HG02840 (cell line): ENCODE data around the gene NCOA5.

Source experiments
- ATAC-seq: cut with Tn5 transposase; IDR thresholded peaks from one replicate; pipeline ENCODE4 v1.9.1; 2021; ENCODE audit warnings: mild to moderate bottlenecking, moderate library complexity, moderate number of reproducible peaks; ENCODE audit not compliant: unreplicated experiment, low FRiP score

Gene NCOA5

DNA sequence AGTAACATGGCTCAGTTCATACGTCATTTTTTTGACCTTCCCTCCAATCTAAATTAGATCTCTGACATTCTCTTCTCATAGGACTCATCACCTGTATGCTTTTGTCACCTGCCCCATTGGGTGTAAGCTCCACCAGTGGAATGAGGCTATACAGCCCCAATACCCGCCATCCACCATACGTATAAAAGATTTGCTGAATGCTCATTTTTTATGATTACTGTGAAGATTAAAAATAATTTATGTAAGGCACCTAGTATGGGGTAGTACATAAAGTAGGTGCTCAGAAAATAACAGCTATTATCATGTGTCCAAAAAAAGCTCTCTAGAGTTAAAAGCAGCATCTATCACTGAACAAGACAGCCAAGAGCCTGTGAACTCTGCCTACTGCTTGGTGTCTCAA lies 24.1 kb downstream of the NCOA5 start:
- ATAC-seq = no peak

DNA sequence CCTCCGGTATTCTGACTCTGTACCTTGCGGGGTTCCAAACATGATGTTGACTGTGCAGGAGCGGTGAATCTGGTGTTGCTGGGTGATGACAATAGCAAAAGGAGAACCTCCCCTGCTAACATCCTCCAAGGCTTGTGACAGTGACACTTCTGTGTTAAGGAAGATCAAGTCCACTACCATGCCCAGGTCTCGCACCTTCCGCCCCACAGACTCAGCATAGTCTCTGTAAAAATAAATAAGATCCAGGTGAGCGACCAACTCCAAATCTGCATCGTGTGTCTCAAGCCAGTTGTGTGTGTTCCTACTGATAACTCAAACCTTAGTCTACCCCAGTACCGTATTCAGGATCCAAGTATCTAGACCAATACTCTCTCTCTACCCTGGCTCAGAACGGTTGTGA lies 24.8 kb downstream of the NCOA5 start:
- no peak for ATAC-seq

DNA sequence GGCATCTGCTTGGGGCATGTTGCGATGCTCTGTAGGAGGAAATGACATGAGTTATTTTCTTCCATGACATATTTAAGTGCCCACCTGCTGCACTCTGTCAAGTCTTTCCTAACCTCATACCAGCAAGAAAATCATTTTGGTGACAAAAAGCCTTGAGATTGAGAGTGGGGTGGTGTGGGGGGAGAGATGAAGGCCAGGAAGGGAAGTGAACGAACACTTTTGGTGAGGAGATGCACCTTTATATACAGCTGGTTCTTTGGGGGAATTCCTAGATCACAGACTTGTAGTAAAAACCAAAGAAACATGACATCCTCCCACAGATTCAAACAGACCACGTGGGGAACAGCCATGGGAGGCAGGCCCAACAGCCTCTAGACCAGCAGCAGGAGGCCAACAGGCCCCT lies 26.1 kb downstream of the NCOA5 start:
- ATAC-seq = no peak

DNA sequence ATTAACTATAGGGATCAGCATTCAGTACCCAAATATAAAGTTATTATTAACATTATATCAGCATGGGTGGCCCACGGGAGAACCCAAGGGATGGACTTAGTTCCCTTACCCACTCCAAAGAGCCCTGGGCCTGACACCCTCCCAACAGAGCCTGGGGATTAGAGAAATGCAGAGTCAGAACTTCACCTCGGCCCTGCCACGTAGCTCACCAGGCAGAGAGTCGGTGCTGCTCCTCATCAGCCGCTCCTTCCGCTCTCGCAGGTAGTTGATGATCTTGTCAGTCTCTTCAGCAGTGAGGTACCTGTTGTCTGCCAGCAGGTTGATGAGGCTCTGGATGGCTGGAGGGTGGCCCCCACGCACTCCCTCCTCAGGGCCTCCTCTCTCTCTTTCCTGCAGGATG lies 26.6 kb downstream of the NCOA5 start:
- no peak for ATAC-seq

DNA sequence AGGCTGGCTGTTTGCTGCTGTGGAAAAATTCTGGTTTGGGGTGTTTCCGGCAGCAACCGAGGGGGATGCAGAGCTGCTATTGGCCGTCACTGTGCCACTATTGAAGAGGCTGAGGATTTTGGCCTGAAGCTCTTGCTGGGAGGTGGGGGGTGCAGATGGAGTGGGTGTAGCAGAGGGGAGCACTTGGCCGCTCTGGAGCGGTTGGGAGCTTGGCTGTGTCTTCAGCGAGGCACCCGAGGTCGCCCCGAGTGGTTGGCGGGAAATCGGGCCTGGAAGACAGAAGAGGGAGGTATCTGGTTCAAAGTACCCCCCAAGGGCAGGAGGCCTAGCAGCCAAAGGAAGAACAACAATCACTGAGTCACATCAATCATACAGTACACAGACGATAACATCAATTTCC lies 27.1 kb downstream of the NCOA5 start:
- ATAC-seq = no peak

DNA sequence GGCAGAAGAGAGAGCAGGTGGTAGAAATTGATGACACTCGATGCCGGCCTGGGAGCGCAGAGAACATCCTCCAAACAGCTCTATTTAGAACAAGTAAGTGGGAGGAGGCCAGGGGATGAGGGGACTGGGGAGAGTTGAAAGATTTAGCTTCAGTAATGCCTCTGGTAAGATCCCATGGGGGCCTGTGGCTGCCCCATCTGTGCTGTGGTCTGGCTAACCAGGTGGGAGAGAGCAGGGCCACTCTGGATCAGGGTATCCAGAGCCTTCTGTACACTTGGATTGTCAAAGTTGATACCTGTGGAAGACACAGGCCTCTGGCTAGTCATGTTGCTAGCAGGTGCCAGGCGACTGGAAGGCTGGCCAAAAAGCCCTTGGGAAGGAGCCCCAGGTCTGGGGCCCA lies 27.6 kb downstream of the NCOA5 start:
- no peak for ATAC-seq

DNA sequence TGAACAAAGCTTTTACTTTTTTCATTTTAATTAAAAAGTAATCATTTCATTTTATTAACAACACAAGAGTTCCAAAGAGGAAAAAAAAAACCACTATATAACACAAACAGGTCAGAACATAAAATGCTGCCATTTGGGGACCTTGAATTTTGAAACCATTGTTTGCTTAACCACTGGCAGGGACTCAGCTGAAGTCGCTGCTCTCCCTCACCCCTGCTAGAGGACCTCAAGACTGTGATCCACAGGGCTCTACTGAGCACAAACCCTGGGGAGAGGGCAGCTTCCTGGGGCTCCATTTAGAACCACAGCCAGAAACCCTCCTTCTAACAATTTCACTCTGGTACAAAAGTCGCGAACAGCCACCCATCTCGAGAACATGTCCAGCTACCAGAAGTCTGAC lies 28.8 kb downstream of the NCOA5 start:
- no peak for ATAC-seq

DNA sequence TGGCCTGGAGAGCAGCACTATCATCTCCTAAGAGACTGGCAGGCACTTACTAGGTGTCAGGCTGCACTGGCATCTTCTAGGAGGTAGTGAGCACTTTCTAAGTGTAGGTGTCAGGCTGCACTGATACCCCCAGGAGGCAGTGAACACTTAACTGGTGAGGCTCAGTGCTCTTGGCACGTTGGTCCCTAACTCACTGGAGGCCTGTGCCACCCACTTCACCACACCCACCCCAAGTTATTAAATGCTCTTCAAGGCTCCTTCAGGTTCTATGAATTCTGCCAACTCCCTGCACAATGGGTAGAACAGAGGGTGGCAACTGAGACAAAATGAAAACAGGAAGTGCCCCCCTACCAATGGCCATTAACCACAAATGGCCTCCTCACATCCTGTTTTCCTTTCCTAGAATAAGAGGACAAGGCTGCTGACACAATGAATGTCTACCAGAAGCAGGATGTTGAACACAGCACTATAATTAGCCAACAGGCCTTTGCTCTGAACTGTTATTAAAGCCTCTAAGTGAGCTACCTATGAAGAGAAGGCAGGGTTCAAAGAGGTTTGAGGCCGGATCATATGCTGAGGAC lies 29.4 kb downstream of the NCOA5 start:
- ATAC-seq = no peak

DNA sequence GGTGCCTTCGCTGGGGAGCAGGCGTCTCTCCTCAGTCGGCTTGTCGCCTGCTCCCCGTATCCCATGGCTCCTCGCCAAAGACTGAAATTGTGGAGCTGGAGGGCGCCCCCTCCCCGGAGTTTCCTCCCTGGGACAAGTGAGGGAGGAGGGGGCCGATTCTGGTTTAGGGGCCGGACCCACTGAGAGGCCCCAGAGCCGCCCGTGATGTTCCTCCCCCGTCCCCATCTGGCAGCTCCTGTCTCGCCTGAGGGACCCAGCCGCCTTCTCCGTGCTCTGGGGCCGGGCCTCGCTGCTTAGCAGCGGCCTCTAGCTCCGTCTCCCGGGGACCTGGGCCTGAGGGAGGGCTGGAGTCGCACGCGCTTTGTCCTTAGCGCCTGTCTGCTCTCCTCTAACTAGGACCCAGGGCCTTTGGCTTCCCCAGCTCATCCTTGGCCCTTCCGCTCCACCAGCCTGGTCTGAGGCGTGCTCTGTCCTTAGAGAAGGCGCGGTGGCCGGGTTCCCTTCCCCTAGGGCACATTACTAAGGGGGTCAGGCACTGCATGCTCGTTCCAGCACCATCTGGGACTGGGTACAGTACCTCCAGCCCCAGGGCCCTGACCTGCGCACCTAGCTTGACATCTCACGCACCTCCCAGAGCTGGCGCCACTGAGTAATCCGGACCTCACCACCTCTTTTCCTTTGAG lies 31.0 kb downstream of the NCOA5 start:
- no peak for ATAC-seq

DNA sequence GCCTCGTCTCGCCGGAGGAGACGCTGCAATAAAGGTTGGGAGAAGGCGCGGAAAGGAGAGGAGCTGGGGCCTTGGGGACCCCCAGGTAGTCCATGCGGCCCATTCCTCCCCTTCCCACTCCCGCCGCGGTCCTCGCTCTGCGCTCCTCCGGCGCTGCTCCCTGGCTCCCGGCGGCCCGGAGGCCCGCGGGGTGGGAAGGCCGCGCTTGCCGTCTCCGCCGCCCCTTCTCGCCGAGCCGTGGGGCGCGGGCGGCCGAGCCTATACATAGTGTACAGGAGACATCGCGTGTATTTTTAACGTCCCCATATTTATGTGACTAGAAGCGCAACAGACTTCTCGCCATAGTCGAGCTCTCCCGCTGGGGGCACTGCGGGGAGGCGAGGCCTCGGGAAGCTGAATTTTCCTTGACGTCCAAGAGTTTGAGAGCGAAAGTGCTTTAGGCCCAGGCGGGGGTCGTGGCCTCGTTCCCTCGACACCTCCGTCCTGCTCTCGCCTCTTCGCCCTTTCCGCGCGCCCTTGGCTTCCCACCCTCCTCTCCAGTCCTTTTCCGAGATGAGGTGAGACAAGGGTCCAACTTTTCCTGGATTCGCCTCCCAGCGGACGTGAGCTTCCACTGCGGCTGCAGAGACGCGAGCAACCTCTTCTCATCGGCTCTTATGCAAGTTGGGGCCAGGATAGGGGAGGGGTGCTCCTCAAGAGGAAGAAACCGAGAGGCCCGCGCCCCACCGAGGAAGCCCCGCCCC lies 31.7 kb downstream of the NCOA5 start:
- no peak for ATAC-seq

DNA sequence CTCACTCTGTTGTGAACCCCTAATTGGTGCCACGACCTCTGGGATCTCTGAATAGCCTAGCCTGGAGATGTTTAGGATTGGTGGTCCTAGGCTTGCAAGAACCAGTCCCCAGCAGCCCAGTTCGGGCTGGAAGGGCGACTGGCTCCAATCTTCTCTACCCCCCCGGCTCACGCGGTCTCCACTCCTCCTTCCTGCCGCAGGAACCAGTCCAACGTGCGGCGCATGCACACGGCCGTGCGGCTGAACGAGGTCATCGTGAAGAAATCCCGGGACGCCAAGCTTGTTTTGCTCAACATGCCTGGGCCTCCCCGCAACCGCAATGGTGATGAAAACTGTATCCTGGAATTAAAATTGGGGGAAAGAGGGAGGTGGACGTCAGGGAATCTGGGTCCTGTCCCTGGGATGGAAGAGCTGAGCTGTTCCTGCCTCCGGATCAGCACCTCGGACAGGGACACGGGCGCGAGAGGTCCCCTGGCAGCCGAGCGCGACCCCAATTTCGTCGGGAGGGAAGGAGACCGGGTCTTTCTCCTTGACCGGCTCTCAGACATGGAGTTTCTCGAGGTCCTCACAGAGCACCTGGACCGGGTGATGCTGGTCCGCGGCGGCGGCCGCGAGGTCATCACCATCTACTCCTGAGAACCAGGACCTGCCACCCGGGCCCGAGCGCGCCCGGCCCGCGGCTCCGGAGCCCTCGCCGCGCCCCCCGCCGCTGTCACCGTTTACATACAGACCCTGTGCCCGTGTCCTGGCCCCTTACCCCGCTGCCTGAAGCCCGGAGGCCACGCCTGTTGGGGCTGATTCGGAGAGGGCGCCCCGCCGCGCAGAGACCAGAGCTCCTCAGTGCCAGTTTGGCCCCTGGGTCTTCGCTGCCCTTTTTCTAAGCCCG lies 32.5 kb downstream of the NCOA5 start:
- no peak for ATAC-seq

DNA sequence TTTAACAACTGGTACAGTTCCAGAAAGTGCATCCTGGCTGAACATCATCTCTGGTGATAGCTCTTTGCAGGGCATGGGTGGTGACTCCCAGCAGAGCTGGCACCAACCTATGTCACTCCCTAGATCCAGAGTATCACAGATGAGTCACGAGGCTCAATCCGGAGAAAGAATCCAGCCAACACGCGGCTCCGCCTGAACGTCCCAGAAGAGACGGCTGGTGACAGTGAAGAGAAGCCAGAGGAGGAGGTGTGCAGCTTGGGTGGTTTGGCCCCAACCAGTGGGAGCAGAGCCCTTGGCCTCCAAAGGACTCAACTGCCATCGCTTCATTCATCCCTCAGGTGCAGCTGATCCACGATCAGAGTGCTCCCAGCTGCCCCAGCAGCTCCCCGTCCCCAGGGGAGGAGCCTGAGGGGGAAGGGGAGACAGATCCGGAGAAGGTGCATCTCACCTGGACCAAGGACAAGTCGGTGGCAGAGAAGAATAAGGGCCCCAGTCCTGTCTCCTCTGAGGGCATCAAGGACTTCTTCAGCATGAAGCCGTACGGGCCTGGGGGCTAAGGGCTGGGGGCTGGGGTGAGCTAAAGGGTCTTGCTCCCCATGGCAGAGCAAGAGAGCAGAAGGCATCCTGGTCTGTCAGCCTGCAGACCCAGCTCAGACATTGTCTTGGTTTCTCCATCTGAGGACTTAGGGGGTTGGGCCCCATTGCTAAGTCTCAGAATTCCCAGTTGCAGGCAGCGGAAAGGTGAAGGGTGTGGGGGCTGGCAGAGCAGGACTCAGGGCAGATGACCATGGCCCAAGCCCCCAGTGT lies 33.5 kb downstream of the NCOA5 start:
- no peak for ATAC-seq

DNA sequence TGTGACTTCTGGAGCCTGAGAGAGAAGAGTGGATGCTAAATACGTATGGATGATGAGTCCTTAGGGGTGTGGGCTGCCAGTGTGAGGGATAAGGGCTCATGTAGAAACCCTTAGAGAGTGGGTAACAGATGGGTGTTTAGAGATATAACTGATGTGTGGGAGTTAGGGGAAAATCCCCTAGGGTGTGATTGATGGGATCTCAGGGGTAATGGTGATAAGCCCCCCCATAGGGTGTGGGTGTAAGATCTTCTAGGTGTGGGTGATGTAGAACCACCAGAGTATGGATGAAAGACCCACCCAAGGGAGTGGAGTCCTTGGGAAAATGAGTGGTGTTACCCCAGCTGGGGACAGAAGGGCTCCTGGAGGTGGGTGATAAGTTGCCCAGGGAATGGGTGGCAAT lies 34.5 kb downstream of the NCOA5 start:
- no peak for ATAC-seq

DNA sequence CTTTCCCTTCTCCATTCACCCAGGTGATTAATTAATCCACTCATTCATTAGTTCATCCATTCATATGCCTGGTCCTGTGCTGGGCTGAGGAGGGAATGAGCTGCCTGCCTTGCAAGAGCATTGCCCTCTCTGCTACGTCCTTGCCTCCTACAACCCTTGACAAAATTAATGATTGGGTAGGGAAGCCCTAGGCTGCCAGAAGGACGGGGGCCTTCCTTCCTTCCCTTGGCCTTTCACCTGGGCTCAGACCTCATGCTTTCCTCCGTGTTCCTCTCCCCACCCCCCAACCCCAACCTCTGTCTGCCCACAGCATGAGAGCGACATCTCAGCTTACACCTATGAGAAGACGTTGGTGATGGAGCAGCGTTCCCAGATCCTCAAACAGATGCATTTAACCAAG lies 35.2 kb downstream of the NCOA5 start:
- no peak for ATAC-seq

DNA sequence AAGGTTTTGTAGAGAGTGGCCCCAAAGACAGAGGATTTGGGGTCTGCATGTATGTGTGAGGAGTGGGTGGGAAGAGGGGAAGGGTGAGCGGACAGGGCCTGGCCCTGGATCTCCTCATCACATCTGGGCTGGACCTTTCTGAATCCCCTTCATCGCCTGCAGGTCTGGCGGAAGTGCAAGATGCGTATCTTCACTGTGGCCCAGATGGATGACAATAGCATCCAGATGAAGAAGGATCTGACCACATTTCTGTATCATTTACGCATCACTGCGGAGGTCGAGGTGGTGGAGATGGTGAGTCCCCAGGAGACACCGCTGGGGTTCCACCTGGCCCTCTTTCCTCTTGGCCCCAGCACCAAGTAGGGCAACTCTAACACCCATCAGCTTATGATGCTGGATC lies 36.3 kb downstream of the NCOA5 start:
- ATAC-seq = no peak

DNA sequence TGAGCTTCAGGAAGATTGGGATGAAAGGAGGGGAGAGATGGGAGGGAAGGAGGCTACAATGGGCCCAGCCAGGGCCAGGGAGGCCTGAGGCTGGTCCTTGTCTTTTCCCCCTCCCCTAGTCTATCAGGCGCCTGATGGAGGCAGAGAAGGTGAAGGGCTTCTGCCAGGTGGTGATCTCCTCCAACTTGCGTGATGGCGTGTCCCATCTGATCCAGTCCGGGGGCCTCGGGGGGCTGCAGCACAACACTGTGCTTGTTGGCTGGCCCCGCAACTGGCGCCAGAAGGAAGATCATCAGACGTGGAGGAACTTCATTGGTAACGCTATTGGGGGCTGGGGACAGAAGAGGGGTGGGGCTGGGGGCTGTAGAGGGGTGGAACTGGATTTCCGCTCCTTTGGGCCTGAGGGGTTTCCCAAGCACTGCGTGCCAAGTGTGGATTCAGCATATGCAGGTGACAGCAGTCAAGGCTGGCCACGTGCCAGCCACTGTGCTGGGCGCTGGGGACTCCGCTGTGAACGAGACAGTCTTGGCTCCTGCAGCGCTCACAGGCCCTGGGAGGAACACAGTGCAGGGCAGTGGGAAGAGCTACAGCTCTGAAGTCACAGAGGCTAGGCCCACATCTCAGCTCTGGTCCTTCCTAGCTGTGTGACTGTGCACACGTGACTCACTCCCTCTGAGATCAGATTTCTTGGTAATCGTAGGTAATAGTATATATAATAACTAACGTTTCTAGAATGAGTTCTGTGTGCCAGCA lies 38.0 kb downstream of the NCOA5 start:
- no peak for ATAC-seq

DNA sequence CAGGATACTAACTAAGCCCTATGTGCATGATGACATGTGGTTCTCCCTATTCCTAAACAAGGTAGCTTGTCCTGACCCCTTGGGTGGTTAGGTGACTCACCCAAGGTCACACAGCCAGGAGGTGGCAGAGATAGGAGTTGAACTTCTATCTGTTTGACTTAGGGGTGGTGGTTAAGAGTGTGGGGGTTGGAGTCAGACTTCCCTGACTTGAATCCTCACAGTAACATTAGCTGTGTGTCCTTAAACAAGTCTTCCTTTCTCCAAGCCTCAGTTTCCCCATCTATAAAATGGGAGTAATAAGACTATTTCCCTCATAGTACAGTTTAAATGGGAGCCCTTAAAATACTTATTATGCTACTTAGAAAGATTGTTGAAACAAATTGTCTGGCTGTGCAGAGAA lies 38.9 kb downstream of the NCOA5 start:
- no peak for ATAC-seq

DNA sequence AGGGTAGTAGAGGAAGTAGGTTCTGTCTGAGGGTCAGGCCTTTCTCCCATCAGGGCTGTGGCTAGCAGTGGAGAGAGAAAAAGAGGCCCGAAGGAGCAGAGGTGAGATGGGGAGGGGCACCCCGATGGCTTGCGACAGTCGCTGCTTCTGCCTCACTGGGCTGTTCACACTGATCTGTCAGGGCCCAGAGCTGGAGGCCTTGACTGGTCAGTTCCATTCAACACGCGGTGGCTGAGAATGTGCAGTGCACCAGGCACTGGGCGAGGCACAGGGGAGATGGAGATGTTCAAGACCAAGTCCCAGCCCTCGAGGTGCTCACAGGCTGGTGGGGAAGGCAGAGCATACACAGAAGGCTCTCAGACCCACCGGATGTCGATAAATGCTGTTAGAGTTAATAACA lies 39.3 kb downstream of the NCOA5 start:
- ATAC-seq = no peak

DNA sequence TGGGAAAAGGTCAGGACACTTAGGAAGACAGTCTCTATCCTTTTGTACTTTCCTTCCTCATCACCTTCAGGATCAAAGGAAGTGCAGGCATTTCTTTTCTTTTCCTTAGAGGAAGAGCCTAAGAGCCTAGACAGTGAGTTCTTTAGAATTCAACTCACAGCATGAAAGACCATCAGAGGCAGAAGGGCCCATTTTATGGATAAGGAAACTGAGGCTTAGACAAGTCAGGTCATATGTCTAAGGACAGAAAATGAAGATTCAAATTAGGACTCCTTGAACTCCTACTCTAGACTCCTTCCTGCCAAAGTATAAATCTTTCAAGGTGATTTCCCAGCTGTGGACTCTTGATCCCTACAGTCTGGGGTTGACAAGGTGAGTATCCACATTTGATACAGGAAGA lies 39.9 kb downstream of the NCOA5 start:
- no peak for ATAC-seq

DNA sequence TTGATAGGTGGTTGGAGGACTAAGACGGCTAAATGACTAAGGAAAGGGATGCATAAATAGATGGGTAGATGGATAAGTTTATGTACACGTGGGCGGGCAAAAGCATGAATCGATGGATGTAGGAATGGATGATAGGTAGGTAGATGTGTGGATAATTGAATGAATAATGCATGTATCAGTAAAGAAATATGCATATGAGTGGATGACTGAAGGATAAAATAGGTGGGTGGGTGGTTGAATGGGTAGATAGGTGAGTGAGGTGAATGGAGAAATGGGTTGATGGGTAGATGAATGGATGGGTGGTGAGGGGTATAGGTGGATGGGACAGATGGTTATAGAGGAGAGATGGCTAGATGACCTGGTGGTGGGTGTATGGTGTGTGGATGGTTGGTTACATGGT lies 40.6 kb downstream of the NCOA5 start:
- ATAC-seq = no peak
